Osteocyte (in vitro differentiated cells): ENCODE data around the gene HLA-DRB1. TPM values are rescaled to one million over a fixed set of nuclear protein-coding genes. Genes with fewer than 3 reads are reported as not detected.

Experiments used
- DNase-seq: peaks from one replicate; pipeline ENCODE4 v3.0.0; 2021; ENCODE audit warnings: mixed read lengths; ENCODE audit not compliant: unreplicated experiment; ENCODE audit errors: extremely low spot score
- H3K27ac Mint-ChIP-seq: one replicate; pipeline ENCODE4 v1.8.0; 2021; ENCODE audit warnings: mild to moderate bottlenecking, mixed read lengths; ENCODE audit not compliant: unreplicated experiment
- H3K27me3 Mint-ChIP-seq: one replicate; pipeline ENCODE4 v1.8.0; 2021; ENCODE audit warnings: mixed read lengths; ENCODE audit not compliant: unreplicated experiment
- H3K36me3 Mint-ChIP-seq: one replicate; pipeline ENCODE4 v1.8.0; 2021; ENCODE audit warnings: mixed read lengths; ENCODE audit not compliant: unreplicated experiment
- H3K4me1 Mint-ChIP-seq: one replicate; pipeline ENCODE4 v1.8.0; 2021; ENCODE audit warnings: mixed read lengths; ENCODE audit not compliant: unreplicated experiment
- H3K4me3 Mint-ChIP-seq: one replicate; pipeline ENCODE4 v1.8.0; 2021; ENCODE audit warnings: mild to moderate bottlenecking, moderate library complexity, mixed read lengths; ENCODE audit not compliant: unreplicated experiment
- H3K9me3 Mint-ChIP-seq: one replicate; pipeline ENCODE4 v1.8.0; 2021; ENCODE audit warnings: mixed read lengths; ENCODE audit not compliant: unreplicated experiment
- total RNA-seq: library from RNA; stranded (reverse); gene quantifications from 2 replicates; pipeline ENCODE4 v1.2.1, GENCODE V29; 2021
- TF ChIP-seq, protein P1 (sequence below): fragments of 200-600 bp; sonication (generic); IDR thresholded peaks from 2 replicates; pipeline ENCODE4 v1.5.0; 2021; ENCODE audit warnings: antibody characterized with exemption, mild to moderate bottlenecking, moderate library complexity

HLA-DRB1 gene
- total RNA-seq, 1 donor from 2014 or later: not detected

DNA sequence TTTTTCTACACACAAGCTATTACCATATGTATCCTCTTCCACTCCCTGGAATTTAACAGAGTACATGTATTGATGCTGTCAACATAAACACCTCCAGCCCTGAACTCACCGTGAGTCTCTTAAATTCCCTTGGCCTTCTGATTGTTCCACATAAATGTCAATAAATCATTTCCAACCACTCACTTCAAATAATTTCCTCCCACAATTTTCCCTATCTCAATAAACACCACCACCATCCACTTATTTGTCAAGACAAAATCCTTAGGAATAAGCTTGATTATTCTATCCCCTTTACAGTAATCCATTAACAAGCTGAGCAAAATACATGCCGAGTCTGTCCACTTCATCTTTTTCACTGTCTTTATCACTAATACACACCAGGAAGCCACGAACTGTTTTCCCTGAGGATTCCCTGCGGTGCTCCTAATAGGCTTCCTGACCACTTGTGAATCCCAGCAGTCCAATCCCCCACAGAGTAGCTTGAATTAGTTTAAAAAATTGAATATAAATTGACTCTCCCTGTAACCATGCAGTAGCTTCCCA lies 19.2 kb downstream of the HLA-DRB1 start:
- H3K9me3 Mint-ChIP-seq: no peaks in the 10 kb centered on the region
- no peak overlapping the region for H3K4me3 Mint-ChIP-seq
- no peak overlapping the region for H3K27ac Mint-ChIP-seq
- no peaks in the 10 kb centered on the region for H3K4me1 Mint-ChIP-seq
- H3K27me3 Mint-ChIP-seq: peaks cover 13% of the 10 kb centered on the region
- TF ChIP-seq, protein P1, sequence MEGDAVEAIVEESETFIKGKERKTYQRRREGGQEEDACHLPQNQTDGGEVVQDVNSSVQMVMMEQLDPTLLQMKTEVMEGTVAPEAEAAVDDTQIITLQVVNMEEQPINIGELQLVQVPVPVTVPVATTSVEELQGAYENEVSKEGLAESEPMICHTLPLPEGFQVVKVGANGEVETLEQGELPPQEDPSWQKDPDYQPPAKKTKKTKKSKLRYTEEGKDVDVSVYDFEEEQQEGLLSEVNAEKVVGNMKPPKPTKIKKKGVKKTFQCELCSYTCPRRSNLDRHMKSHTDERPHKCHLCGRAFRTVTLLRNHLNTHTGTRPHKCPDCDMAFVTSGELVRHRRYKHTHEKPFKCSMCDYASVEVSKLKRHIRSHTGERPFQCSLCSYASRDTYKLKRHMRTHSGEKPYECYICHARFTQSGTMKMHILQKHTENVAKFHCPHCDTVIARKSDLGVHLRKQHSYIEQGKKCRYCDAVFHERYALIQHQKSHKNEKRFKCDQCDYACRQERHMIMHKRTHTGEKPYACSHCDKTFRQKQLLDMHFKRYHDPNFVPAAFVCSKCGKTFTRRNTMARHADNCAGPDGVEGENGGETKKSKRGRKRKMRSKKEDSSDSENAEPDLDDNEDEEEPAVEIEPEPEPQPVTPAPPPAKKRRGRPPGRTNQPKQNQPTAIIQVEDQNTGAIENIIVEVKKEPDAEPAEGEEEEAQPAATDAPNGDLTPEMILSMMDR: no peak
- DNase-seq: no peak
- no peaks in the 10 kb centered on the region for H3K36me3 Mint-ChIP-seq

GRCh38 chr6:32568561-32568960 lies 21.1 kb downstream of the HLA-DRB1 start:
- Mint-ChIP-seq H3K36me3 (no peaks in the 10 kb centered on the region), H3K9me3 (no peaks in the 10 kb centered on the region), H3K27ac (no peak overlapping the region), H3K4me3 (no peak overlapping the region), H3K4me1 (no peaks in the 10 kb centered on the region), H3K27me3 (peaks cover 11% of the 10 kb centered on the region)
- TF ChIP-seq, protein P1: no peak
- DNase-seq: no peak

- no peak overlapping the region for H3K27ac Mint-ChIP-seq
- peaks cover 7% of the 10 kb centered on the region for H3K27me3 Mint-ChIP-seq
- H3K4me3 Mint-ChIP-seq: no peak overlapping the region
- no peaks in the 10 kb centered on the region for H3K36me3 Mint-ChIP-seq
- no peaks in the 10 kb centered on the region for H3K9me3 Mint-ChIP-seq
- H3K4me1 Mint-ChIP-seq: no peaks in the 10 kb centered on the region
- DNase-seq: no peak
- TF ChIP-seq, protein P1: no peak
Measured at GRCh38 chr6:32566957-32567356, 22.7 kb downstream of the HLA-DRB1 start.

DNA sequence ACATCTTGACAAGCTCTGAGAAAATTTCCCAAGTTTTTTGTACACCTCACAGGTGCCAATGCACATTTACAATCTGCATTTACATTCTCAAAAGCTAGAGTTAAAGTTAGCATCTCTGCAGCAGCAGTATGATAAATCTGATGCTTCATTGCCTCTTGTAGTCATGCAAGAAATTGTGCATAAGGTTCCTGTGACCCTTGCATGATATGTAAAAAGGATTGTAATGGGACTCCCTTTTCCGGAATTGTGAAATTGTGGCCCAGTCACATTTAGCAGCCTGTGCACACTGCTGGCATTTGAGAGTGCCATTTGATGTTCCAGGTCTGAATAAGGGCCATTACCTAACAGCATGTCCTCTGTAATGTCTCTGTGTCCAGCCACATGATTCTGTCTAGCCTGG lies 24.1 kb downstream of the HLA-DRB1 start:
- Mint-ChIP-seq H3K4me3 (no peak overlapping the region), H3K27me3 (peaks cover 3% of the 10 kb centered on the region), H3K9me3 (no peaks in the 10 kb centered on the region), H3K27ac (no peak overlapping the region), H3K36me3 (no peaks in the 10 kb centered on the region), H3K4me1 (no peaks in the 10 kb centered on the region)
- TF ChIP-seq, protein P1: no peak
- no peak for DNase-seq

- no peaks in the 10 kb centered on the region for H3K4me1 Mint-ChIP-seq
- TF ChIP-seq, protein P1: no peak
- peaks cover 7% of the 10 kb centered on the region for H3K27me3 Mint-ChIP-seq
- no peaks in the 10 kb centered on the region for H3K36me3 Mint-ChIP-seq
- no peak overlapping the region for H3K27ac Mint-ChIP-seq
- no peaks in the 10 kb centered on the region for H3K9me3 Mint-ChIP-seq
- H3K4me3 Mint-ChIP-seq: no peak overlapping the region
- DNase-seq: no peak
Measured at GRCh38 chr6:32562940-32563339, 26.7 kb downstream of the HLA-DRB1 start.
